GM19351 (cell line): ENCODE measurements around the gene GAB2.

ENCODE experiments used
- ATAC-seq: cut with Tn5 transposase; IDR thresholded peaks from one replicate; pipeline ENCODE4 v1.9.1; 2021; ENCODE audit warnings: mild to moderate bottlenecking, moderate library complexity; ENCODE audit not compliant: unreplicated experiment

Gene GAB2

GRCh38 chr11:78346799-78347198 lies 70.8 kb downstream of the GAB2 start:
- no peak for ATAC-seq

- no peak for ATAC-seq
These were observed 72.2 kb downstream of the GAB2 start for GRCh38 chr11:78345450-78345849.

- ATAC-seq, result no peak
These were observed 72.9 kb downstream of the GAB2 start for GRCh38 chr11:78344676-78345075.

GRCh38 chr11:78344094-78344493 lies 73.5 kb downstream of the GAB2 start:
- no peak for ATAC-seq

GRCh38 chr11:78343303-78343702 lies 74.3 kb downstream of the GAB2 start:
- no peak for ATAC-seq

- ATAC-seq, result no peak
These were observed 75.8 kb downstream of the GAB2 start for GRCh38 chr11:78341841-78342240.

GRCh38 chr11:78340530-78340929 lies 77.1 kb downstream of the GAB2 start:
- no peak for ATAC-seq

- no peak for ATAC-seq
These were observed 77.7 kb downstream of the GAB2 start for GRCh38 chr11:78339945-78340344.

GRCh38 chr11:78339483-78339882 lies 78.1 kb downstream of the GAB2 start:
- ATAC-seq, result no peak

- no peak for ATAC-seq
These were observed 78.9 kb downstream of the GAB2 start for GRCh38 chr11:78338702-78339101.

GRCh38 chr11:78338138-78338537 lies 79.5 kb downstream of the GAB2 start:
- no peak for ATAC-seq

GRCh38 chr11:78337554-78337924 lies 80.1 kb downstream of the GAB2 start:
- no peak for ATAC-seq

- ATAC-seq, result no peak
These were observed 80.6 kb downstream of the GAB2 start for GRCh38 chr11:78336877-78337553.

- ATAC-seq, result no peak
These were observed 83.5 kb downstream of the GAB2 start for GRCh38 chr11:78334109-78334508.

GRCh38 chr11:78332872-78333271 lies 84.7 kb downstream of the GAB2 start:
- no peak for ATAC-seq

- ATAC-seq, result peak; percentile 50
These were observed 85.3 kb downstream of the GAB2 start for GRCh38 chr11:78332174-78332866.

GRCh38 chr11:78331711-78332110 lies 85.9 kb downstream of the GAB2 start:
- no peak for ATAC-seq

GRCh38 chr11:78330361-78330760 lies 87.3 kb downstream of the GAB2 start:
- ATAC-seq, result no peak

GRCh38 chr11:78327945-78328344 lies 89.7 kb downstream of the GAB2 start:
- no peak for ATAC-seq

GRCh38 chr11:78325274-78325781 lies 92.3 kb downstream of the GAB2 start:
- ATAC-seq, result peak; percentile 64

GRCh38 chr11:78323363-78323762 lies 94.3 kb downstream of the GAB2 start:
- peak; percentile 67 for ATAC-seq

GRCh38 chr11:78319453-78319955 lies 98.1 kb downstream of the GAB2 start:
- no peak for ATAC-seq
